Esophagus mucosa (tissue), 1 donor: ENCODE data around the gene PLCH2. TPM values are rescaled to one million over a fixed set of nuclear protein-coding genes. Genes with fewer than 3 reads are reported as not detected.
"Not testable (repeated sequence)": the region's sequence is repeated elsewhere in the genome, so short reads cannot be mapped to it uniquely, and the experiment has no call there.

Source experiments
- ATAC-seq: fragments of 200-7000 bp; cut with Tn5 transposase; one replicate; pipeline ENCODE4 v1.9.1; 2020
- total RNA-seq: library from RNA; stranded (reverse); gene quantifications from one replicate; pipeline ENCODE4 v1.2.4, GENCODE V29; 2023
- donor health status: DM: yes; HTN: yes; CAD: no.

Gene PLCH2
- 21.0 TPM for total RNA-seq

- no peak for ATAC-seq
Observed at GRCh38 chr1:2476061-2476999, at the start of gene PLCH2. TSS of gene PLCH2 (plus strand) at chr1:2476289. CDS start at chr1:2476589, 300 bp downstream.

GRCh38 chr1:2426540-2426939 is 49.5 kb upstream of the PLCH2 start:
- ATAC-seq: no peak

- ATAC-seq: no peak
Observed at GRCh38 chr1:2427051-2427450, 49.0 kb upstream of the PLCH2 start.

- ATAC-seq: peak; percentile 4
Observed at GRCh38 chr1:2427976-2428375, 48.1 kb upstream of the PLCH2 start.

GRCh38 chr1:2428490-2428889 is 47.6 kb upstream of the PLCH2 start:
- ATAC-seq: peak; percentile 85

GRCh38 chr1:2429780-2430591 is 46.1 kb upstream of the PLCH2 start:
- no peak for ATAC-seq

- no peak for ATAC-seq
Observed at GRCh38 chr1:2430592-2430973, 45.5 kb upstream of the PLCH2 start.

GRCh38 chr1:2431103-2431502 is 45.0 kb upstream of the PLCH2 start:
- ATAC-seq: peak; percentile 64

- no peak for ATAC-seq
Observed at GRCh38 chr1:2431518-2431917, 44.6 kb upstream of the PLCH2 start.

- ATAC-seq: no peak
Observed at GRCh38 chr1:2432441-2432844, 43.6 kb upstream of the PLCH2 start.

GRCh38 chr1:2433196-2433595 is 42.9 kb upstream of the PLCH2 start:
- ATAC-seq: no peak

GRCh38 chr1:2433936-2434655 is 42.0 kb upstream of the PLCH2 start:
- no peak for ATAC-seq

- ATAC-seq: no peak
Observed at GRCh38 chr1:2435091-2435490, 41.0 kb upstream of the PLCH2 start.

- ATAC-seq: no peak
Observed at GRCh38 chr1:2435746-2436355, 40.2 kb upstream of the PLCH2 start.

- no peak for ATAC-seq
Observed at GRCh38 chr1:2436876-2437275, 39.2 kb upstream of the PLCH2 start.

GRCh38 chr1:2437617-2438016 is 38.5 kb upstream of the PLCH2 start:
- ATAC-seq: no peak

GRCh38 chr1:2438038-2438437 is 38.1 kb upstream of the PLCH2 start:
- ATAC-seq: peak; percentile 7

GRCh38 chr1:2438641-2439040 is 37.4 kb upstream of the PLCH2 start:
- ATAC-seq: no peak

GRCh38 chr1:2439369-2439768 is 36.7 kb upstream of the PLCH2 start:
- ATAC-seq: no peak

GRCh38 chr1:2440346-2440745 is 35.7 kb upstream of the PLCH2 start:
- ATAC-seq: not testable (repeated sequence)

- ATAC-seq: no peak
Observed at GRCh38 chr1:2441746-2442145, 34.3 kb upstream of the PLCH2 start.

GRCh38 chr1:2442661-2443060 is 33.4 kb upstream of the PLCH2 start:
- no peak for ATAC-seq
